Osteocyte (in vitro differentiated cells): ENCODE data around the gene GSTM3. TPM values are rescaled to one million over a fixed set of nuclear protein-coding genes. Genes with fewer than 3 reads are reported as not detected.
"Not testable (repeated sequence)": the region's sequence is repeated elsewhere in the genome, so short reads cannot be mapped to it uniquely, and the experiment has no call there.

Experiments
- DNase-seq: peaks from one replicate; pipeline ENCODE4 v3.0.0; 2021; ENCODE audit warnings: mixed read lengths; ENCODE audit not compliant: unreplicated experiment; ENCODE audit errors: extremely low spot score
- H3K27ac Mint-ChIP-seq: one replicate; pipeline ENCODE4 v1.8.0; 2021; ENCODE audit warnings: mild to moderate bottlenecking, mixed read lengths; ENCODE audit not compliant: unreplicated experiment
- H3K27me3 Mint-ChIP-seq: one replicate; pipeline ENCODE4 v1.8.0; 2021; ENCODE audit warnings: mixed read lengths; ENCODE audit not compliant: unreplicated experiment
- H3K36me3 Mint-ChIP-seq: one replicate; pipeline ENCODE4 v1.8.0; 2021; ENCODE audit warnings: mixed read lengths; ENCODE audit not compliant: unreplicated experiment
- H3K4me1 Mint-ChIP-seq: one replicate; pipeline ENCODE4 v1.8.0; 2021; ENCODE audit warnings: mixed read lengths; ENCODE audit not compliant: unreplicated experiment
- H3K4me3 Mint-ChIP-seq: one replicate; pipeline ENCODE4 v1.8.0; 2021; ENCODE audit warnings: mild to moderate bottlenecking, moderate library complexity, mixed read lengths; ENCODE audit not compliant: unreplicated experiment
- H3K9me3 Mint-ChIP-seq: one replicate; pipeline ENCODE4 v1.8.0; 2021; ENCODE audit warnings: mixed read lengths; ENCODE audit not compliant: unreplicated experiment
- CTCF ChIP-seq: fragments of 200-600 bp; sonication (generic); IDR thresholded peaks from 2 replicates; pipeline ENCODE4 v1.5.0; 2021; ENCODE audit warnings: antibody characterized with exemption, mild to moderate bottlenecking, moderate library complexity
- total RNA-seq: library from RNA; stranded (reverse); gene quantifications from 2 replicates; pipeline ENCODE4 v1.2.1, GENCODE V29; 2021

Gene GSTM3
- total RNA-seq, 1 donor from 2014 or later, result 41.4 TPM

GRCh38 chr1:109705411-109705810 lies 35.4 kb downstream of the GSTM3 start:
- H3K36me3 Mint-ChIP-seq, result peaks cover 2% of the 10 kb centered on the region
- DNase-seq, result no peak
- no peak overlapping the region for H3K27ac Mint-ChIP-seq
- no peak overlapping the region for H3K4me3 Mint-ChIP-seq
- TF ChIP-seq CTCF, result no peak
- peaks cover 9% of the 10 kb centered on the region for H3K27me3 Mint-ChIP-seq
- H3K9me3 Mint-ChIP-seq, result peaks cover 32% of the 10 kb centered on the region
- no peaks in the 10 kb centered on the region for H3K4me1 Mint-ChIP-seq

- H3K4me1 Mint-ChIP-seq, result no peaks in the 10 kb centered on the region
- peaks cover 27% of the 10 kb centered on the region for H3K9me3 Mint-ChIP-seq
- peaks cover 9% of the 10 kb centered on the region for H3K27me3 Mint-ChIP-seq
Measured at GRCh38 chr1:109704173-109704572, 36.7 kb downstream of the GSTM3 start.

GRCh38 chr1:109702940-109703339 lies 37.9 kb downstream of the GSTM3 start:
- peaks cover 16% of the 10 kb centered on the region for H3K9me3 Mint-ChIP-seq
- DNase-seq, H3K27me3 Mint-ChIP-seq, H3K4me3 Mint-ChIP-seq, H3K4me1 Mint-ChIP-seq, H3K27ac Mint-ChIP-seq, H3K36me3 Mint-ChIP-seq: not testable (repeated sequence)

More at GRCh38 chr1:109704173-109704572, 36.7 kb downstream of the GSTM3 start:
- H3K27ac Mint-ChIP-seq, result no peak overlapping the region
- no peak overlapping the region for H3K4me3 Mint-ChIP-seq
- TF ChIP-seq CTCF, result no peak
- no peak for DNase-seq
- peaks cover 2% of the 10 kb centered on the region for H3K36me3 Mint-ChIP-seq

GRCh38 chr1:109697861-109698260 lies 43.0 kb downstream of the GSTM3 start:
- H3K4me1 Mint-ChIP-seq, H3K36me3 Mint-ChIP-seq: not testable (repeated sequence)

GRCh38 chr1:109697066-109697465 lies 43.8 kb downstream of the GSTM3 start:
- TF ChIP-seq CTCF, result no peak
- no peak overlapping the region for H3K4me3 Mint-ChIP-seq
- H3K4me1 Mint-ChIP-seq, result no peaks in the 10 kb centered on the region
- H3K36me3 Mint-ChIP-seq, result no peaks in the 10 kb centered on the region
- no peak overlapping the region for H3K27ac Mint-ChIP-seq
- H3K27me3 Mint-ChIP-seq, result no peaks in the 10 kb centered on the region
- no peak for DNase-seq
- H3K9me3 Mint-ChIP-seq, result no peaks in the 10 kb centered on the region

More at GRCh38 chr1:109697861-109698260, 43.0 kb downstream of the GSTM3 start:
- not testable (repeated sequence) for H3K9me3 Mint-ChIP-seq, H3K27ac Mint-ChIP-seq, H3K27me3 Mint-ChIP-seq, H3K4me3 Mint-ChIP-seq, DNase-seq

GRCh38 chr1:109695138-109695537 lies 45.7 kb downstream of the GSTM3 start:
- H3K9me3 Mint-ChIP-seq, H3K4me3 Mint-ChIP-seq, DNase-seq, H3K4me1 Mint-ChIP-seq, H3K36me3 Mint-ChIP-seq, H3K27me3 Mint-ChIP-seq, H3K27ac Mint-ChIP-seq: not testable (repeated sequence)

- not testable (repeated sequence) for H3K27me3 Mint-ChIP-seq, H3K27ac Mint-ChIP-seq, H3K36me3 Mint-ChIP-seq, H3K4me3 Mint-ChIP-seq, H3K9me3 Mint-ChIP-seq, H3K4me1 Mint-ChIP-seq, DNase-seq
Measured at GRCh38 chr1:109694400-109694799, 46.4 kb downstream of the GSTM3 start.
